ENCODE results near the gene MYO10.

DNA sequence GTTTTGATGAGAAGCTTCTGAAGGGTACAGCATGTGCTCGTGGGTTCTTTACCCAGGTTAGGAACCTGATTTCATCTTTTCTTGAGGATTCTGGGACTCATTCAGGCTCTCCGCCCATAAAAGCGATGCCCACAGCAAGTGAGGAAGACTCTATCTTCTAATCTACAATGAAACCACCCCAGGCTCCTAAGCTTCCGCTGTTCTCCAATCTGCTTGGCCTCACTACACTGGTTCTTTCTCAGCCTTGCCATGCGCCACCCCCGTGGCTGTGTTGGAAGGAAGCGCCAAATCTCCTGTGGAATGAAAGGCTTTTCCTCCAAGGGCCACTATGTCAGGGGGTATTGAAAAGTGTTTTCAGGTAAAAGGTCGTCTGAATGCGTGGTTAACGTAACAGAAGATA is 135.6 kb downstream of the MYO10 start:
- TF ChIP-seq, protein P1, sequence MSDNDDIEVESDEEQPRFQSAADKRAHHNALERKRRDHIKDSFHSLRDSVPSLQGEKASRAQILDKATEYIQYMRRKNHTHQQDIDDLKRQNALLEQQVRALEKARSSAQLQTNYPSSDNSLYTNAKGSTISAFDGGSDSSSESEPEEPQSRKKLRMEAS (IDR thresholded peaks at IDR 0.05), result no peak
- TF ChIP-seq FOXM1 (IDR thresholded peaks at IDR 0.05; ENCODE audit: borderline replicate concordance, low read depth), result no peak
- no peak for TF ChIP-seq REST (IDR thresholded peaks at IDR 0.05; ENCODE audit: low read depth)
- TF ChIP-seq EP300 (IDR thresholded peaks at IDR 0.05; ENCODE audit: borderline replicate concordance), result no peak
- no peak for TF ChIP-seq ZBTB7A (IDR thresholded peaks at IDR 0.05; ENCODE audit: low read depth)
- TF ChIP-seq RAD21 (IDR thresholded peaks at IDR 0.05; ENCODE audit: low read depth), result no peak
- no peak for TF ChIP-seq EGR1 (IDR thresholded peaks at IDR 0.05)
